SK-N-MC (cell line): Measurements from ENCODE around the gene BABAM2.
A peak's percentile ranks its signal among the peaks of the same experiment; 100 is the strongest.

ENCODE experiments used
- DNase-seq: peaks from one replicate; pipeline ENCODE4 v3.0.0-alpha.2; 2011; ENCODE audit warnings: low read depth, low spot score
- H3K27ac ChIP-seq: fragments of 200-600 bp; sonication (generic); 2 replicates; pipeline ENCODE4 v1.5.1; 2016; ENCODE audit warnings: mixed run types
- H3K36me3 ChIP-seq: fragments of 200-600 bp; sonication (generic); 2 replicates; pipeline ENCODE4 v1.6.1; 2017; ENCODE audit warnings: antibody characterized with exemption, low read length, mixed read lengths; ENCODE audit not compliant: insufficient read depth
- H3K4me3 ChIP-seq: fragments of 200-600 bp; sonication (generic); 2 replicates; pipeline ENCODE4 v1.5.1; 2016
- H3K9ac ChIP-seq: fragments of 200-600 bp; sonication (generic); 2 replicates; pipeline ENCODE4 v1.8.0; 2017; ENCODE audit warnings: mixed run types, mixed read lengths; ENCODE audit not compliant: insufficient read length
- H3K9me3 ChIP-seq: fragments of 200-600 bp; sonication (generic); 2 replicates; pipeline ENCODE4 v1.6.1; 2017; ENCODE audit warnings: low read depth, mild to moderate bottlenecking, antibody characterized with exemption, low read length, moderate library complexity, mixed read lengths
- EZH2 ChIP-seq: fragments of 200-600 bp; sonication (generic); IDR thresholded peaks from one replicate; pipeline ENCODE4 v1.6.1; 2017; ENCODE audit warnings: antibody characterized with exemption
- FOXP2 ChIP-seq: optimal IDR thresholded peaks from 2 replicates; pipeline ENCODE3; 2011; ENCODE audit warnings: mild to moderate bottlenecking, moderate library complexity; ENCODE audit not compliant: insufficient read depth; ENCODE audit errors: extremely low read length, control extremely low read depth
- POLR2AphosphoS5 ChIP-seq: IDR thresholded peaks from 2 replicates; pipeline ENCODE4 v1.6.1; 2012; ENCODE audit warnings: mild to moderate bottlenecking, low read depth, low read length, borderline replicate concordance

The BABAM2 gene

GRCh38 chr2:28219138-28219537 lies 328.6 kb downstream of the BABAM2 start:
- Histone ChIP-seq H3K9ac (no peak overlapping the region), H3K9me3 (no peaks in the 10 kb centered on the region), H3K4me3 (no peak overlapping the region), H3K36me3 (no peaks in the 10 kb centered on the region), H3K27ac (no peak overlapping the region)
- TF ChIP-seq EZH2 (no peak), FOXP2 (no peak), POLR2AphosphoS5 (no peak)
- DNase-seq: no peak

- no peak overlapping the region for H3K27ac ChIP-seq
- no peak for TF ChIP-seq EZH2
- no peak for TF ChIP-seq POLR2AphosphoS5
- no peak for TF ChIP-seq FOXP2
- H3K9ac ChIP-seq: no peak overlapping the region
- no peaks in the 10 kb centered on the region for H3K36me3 ChIP-seq
- no peak overlapping the region for H3K4me3 ChIP-seq
- no peak for DNase-seq
- H3K9me3 ChIP-seq: no peaks in the 10 kb centered on the region
These were observed 329.3 kb downstream of the BABAM2 start for GRCh38 chr2:28219758-28220368.

- DNase-seq: peak; percentile 37
- no peak for TF ChIP-seq FOXP2
- TF ChIP-seq POLR2AphosphoS5: no peak
- TF ChIP-seq EZH2: no peak
- H3K9ac ChIP-seq: no peak overlapping the region
- no peaks in the 10 kb centered on the region for H3K9me3 ChIP-seq
- peak overlapping the region; percentile 10 for H3K4me3 ChIP-seq
- H3K36me3 ChIP-seq: no peaks in the 10 kb centered on the region
- peak overlapping the region; percentile 60; the same call in 1 of the 2 replicates for H3K27ac ChIP-seq
These were observed 334.3 kb downstream of the BABAM2 start for GRCh38 chr2:28224648-28225472.

GRCh38 chr2:28225473-28226080 lies 335.0 kb downstream of the BABAM2 start:
- no peak overlapping the region for H3K4me3 ChIP-seq
- H3K27ac ChIP-seq: peak overlapping the region; percentile 48; the same call in 1 of the 2 replicates
- H3K9me3 ChIP-seq: no peaks in the 10 kb centered on the region
- DNase-seq: no peak
- no peak overlapping the region for H3K9ac ChIP-seq
- TF ChIP-seq FOXP2 (no peak), POLR2AphosphoS5 (no peak), EZH2 (no peak)
- H3K36me3 ChIP-seq: no peaks in the 10 kb centered on the region

GRCh38 chr2:28226558-28226957 lies 336.0 kb downstream of the BABAM2 start:
- no peaks in the 10 kb centered on the region for H3K9me3 ChIP-seq
- no peak overlapping the region for H3K27ac ChIP-seq
- TF ChIP-seq EZH2: no peak
- no peak for TF ChIP-seq FOXP2
- TF ChIP-seq POLR2AphosphoS5: no peak
- no peak overlapping the region for H3K9ac ChIP-seq
- no peak for DNase-seq
- H3K4me3 ChIP-seq: no peak overlapping the region
- no peaks in the 10 kb centered on the region for H3K36me3 ChIP-seq

- DNase-seq: no peak
- Histone ChIP-seq H3K9ac (no peak overlapping the region), H3K36me3 (no peaks in the 10 kb centered on the region), H3K9me3 (no peaks in the 10 kb centered on the region), H3K27ac (no peak overlapping the region), H3K4me3 (no peak overlapping the region)
- TF ChIP-seq FOXP2 (no peak), EZH2 (no peak), POLR2AphosphoS5 (no peak)
These were observed 337.0 kb downstream of the BABAM2 start for GRCh38 chr2:28227498-28227897.

GRCh38 chr2:28228434-28228995 lies 338.0 kb downstream of the BABAM2 start:
- no peak for DNase-seq
- TF ChIP-seq POLR2AphosphoS5 (no peak), FOXP2 (no peak), EZH2 (no peak)
- H3K27ac ChIP-seq: no peak overlapping the region
- H3K9ac ChIP-seq: no peak overlapping the region
- no peak overlapping the region for H3K4me3 ChIP-seq
- no peaks in the 10 kb centered on the region for H3K9me3 ChIP-seq
- no peaks in the 10 kb centered on the region for H3K36me3 ChIP-seq

- DNase-seq: no peak
- no peak overlapping the region for H3K27ac ChIP-seq
- H3K4me3 ChIP-seq: no peak overlapping the region
- H3K36me3 ChIP-seq: no peaks in the 10 kb centered on the region
- H3K9me3 ChIP-seq: no peaks in the 10 kb centered on the region
- TF ChIP-seq FOXP2: no peak
- no peak for TF ChIP-seq POLR2AphosphoS5
- no peak for TF ChIP-seq EZH2
- H3K9ac ChIP-seq: no peak overlapping the region
These were observed 340.6 kb downstream of the BABAM2 start for GRCh38 chr2:28231110-28231631.
